GM12878 (cell line): ENCODE results near the gene AGTRAP. TPM values are rescaled to one million over a fixed set of nuclear protein-coding genes. Genes with fewer than 3 reads are reported as not detected.

Source experiments
- FOS ChIP-seq: IDR thresholded peaks from 3 replicates; pipeline ENCODE4 v1.6.1; 2011; ENCODE audit warnings: borderline replicate concordance; ENCODE audit not compliant: insufficient read length; ENCODE audit errors: extremely low read depth
- HDGF ChIP-seq: fragments of 450-650 bp; IDR thresholded peaks from 2 replicates; pipeline ENCODE4 v1.6.1; 2016; ENCODE audit warnings: antibody characterized with exemption
- MYC ChIP-seq: IDR thresholded peaks from 2 replicates; pipeline ENCODE4 v1.6.1; 2011; ENCODE audit warnings: mild to moderate bottlenecking, low read length, moderate library complexity, inconsistent platforms; ENCODE audit not compliant: insufficient read depth, insufficient replicate concordance, insufficient read length, severe bottlenecking
- SMARCA5 ChIP-seq: fragments of 450-650 bp; IDR thresholded peaks from 2 replicates; pipeline ENCODE4 v1.6.1; 2017; ENCODE audit warnings: mild to moderate bottlenecking
- TAF1 ChIP-seq: IDR thresholded peaks from 2 replicates; pipeline ENCODE4 v1.6.1; 2011; ENCODE audit warnings: mild to moderate bottlenecking, low read depth, low read length, borderline replicate concordance
- ZNF274 ChIP-seq: IDR thresholded peaks from one replicate; pipeline ENCODE4 v1.8.0; 2011; ENCODE audit not compliant: insufficient read length, insufficient read depth
- ZNF384 ChIP-seq: IDR thresholded peaks from 2 replicates; pipeline ENCODE4 v1.6.1; 2012; ENCODE audit warnings: low read depth, mild to moderate bottlenecking, low read length, improper control_type of control experiment, borderline replicate concordance
- polyA plus RNA-seq, 11 experiments: library from polyadenylated mRNA; depleted of rRNA in 4 of 11; unstranded in 6 of 11; stranded (reverse) in 5 of 11; fragments of >200 nt; fragmentation: Nextera tagmentation in 4 of 11; fragmentation: Illumina TruSeq in 1 of 11; extraction: Ambion mirVana in 4 of 11; extraction: Trizol in 1 of 11; gene quantifications; 1 replicate in 1 of 11; 2 replicates in 10 of 11; pipeline versions ENCODE4 v1.2.1 to v1.2.3, GENCODE V29; 2011 to 2016; ENCODE audit warnings: inconsistent platforms in 2 of 11, missing spikeins in 2 of 11, low read depth in 1 of 11
- total RNA-seq, 4 experiments: library from RNA; depleted of rRNA in 3 of 4; stranded (reverse); fragments of >200 nt in 3 of 4; fragmentation: Illumina TruSeq in 1 of 4; extraction: Trizol in 1 of 4; gene quantifications; 2 replicates each; pipeline versions ENCODE4 v1.2.1 to v1.2.3, GENCODE V29; 2013 to 2021
- TF ChIP-seq, protein P1 (sequence below): IDR thresholded peaks from 2 replicates; pipeline ENCODE4 v1.6.1; 2011; ENCODE audit warnings: low read depth, mild to moderate bottlenecking, low read length, moderate library complexity, borderline replicate concordance; ENCODE audit errors: extremely low read depth
- TF ChIP-seq, protein P2 (sequence below): IDR thresholded peaks from 2 replicates; pipeline ENCODE4 v1.6.1; 2012; ENCODE audit warnings: improper control_type of control experiment, low read depth, low read length; ENCODE audit not compliant: insufficient replicate concordance
- TF ChIP-seq, protein P3 (sequence below): fragments of 450-650 bp; IDR thresholded peaks from 2 replicates; pipeline ENCODE4 v1.6.1; 2017; ENCODE audit warnings: borderline replicate concordance

Gene AGTRAP
- total and polyA plus RNA-seq, 10 of the 15 experiments (the other 5 are each of a cell fraction or from before 2014, with no cell fraction given) = 3.0 to 17.4 (median 10.2) TPM

DNA sequence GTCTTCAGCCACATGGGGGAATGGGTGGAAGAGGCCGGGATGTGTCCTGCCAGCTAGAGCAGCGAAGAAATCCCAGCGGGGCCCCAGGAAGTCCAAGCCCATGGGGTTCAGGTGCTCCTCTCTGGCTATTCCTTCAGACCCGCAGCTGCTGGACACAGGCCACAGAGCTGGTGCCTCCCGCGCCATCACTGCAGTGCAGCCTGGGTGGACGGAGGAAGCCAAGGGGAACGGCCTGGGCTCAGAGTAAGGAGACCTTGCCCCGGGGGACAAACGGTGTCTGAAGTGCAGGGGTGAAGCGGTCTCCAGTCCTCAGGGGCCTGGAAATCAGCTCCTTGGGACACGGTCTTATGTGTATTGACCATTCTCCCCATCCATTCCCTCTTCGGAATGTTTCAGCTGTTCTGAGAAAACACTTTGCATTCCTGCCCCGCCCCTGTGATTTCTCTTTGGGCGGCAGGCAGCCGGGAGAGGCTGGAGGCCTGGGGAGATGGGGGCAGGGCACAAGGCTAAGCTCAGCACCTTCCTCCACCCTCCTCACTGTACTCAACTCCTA lies 51.4 kb downstream of the AGTRAP start (continued):
- TF ChIP-seq FOS = no peak
- TF ChIP-seq, protein P1, sequence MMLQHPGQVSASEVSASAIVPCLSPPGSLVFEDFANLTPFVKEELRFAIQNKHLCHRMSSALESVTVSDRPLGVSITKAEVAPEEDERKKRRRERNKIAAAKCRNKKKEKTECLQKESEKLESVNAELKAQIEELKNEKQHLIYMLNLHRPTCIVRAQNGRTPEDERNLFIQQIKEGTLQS = no peak
- TF ChIP-seq ZNF274 = no peak
- no peak for TF ChIP-seq SMARCA5
- no peak for TF ChIP-seq ZNF384
- TF ChIP-seq, protein P2, sequence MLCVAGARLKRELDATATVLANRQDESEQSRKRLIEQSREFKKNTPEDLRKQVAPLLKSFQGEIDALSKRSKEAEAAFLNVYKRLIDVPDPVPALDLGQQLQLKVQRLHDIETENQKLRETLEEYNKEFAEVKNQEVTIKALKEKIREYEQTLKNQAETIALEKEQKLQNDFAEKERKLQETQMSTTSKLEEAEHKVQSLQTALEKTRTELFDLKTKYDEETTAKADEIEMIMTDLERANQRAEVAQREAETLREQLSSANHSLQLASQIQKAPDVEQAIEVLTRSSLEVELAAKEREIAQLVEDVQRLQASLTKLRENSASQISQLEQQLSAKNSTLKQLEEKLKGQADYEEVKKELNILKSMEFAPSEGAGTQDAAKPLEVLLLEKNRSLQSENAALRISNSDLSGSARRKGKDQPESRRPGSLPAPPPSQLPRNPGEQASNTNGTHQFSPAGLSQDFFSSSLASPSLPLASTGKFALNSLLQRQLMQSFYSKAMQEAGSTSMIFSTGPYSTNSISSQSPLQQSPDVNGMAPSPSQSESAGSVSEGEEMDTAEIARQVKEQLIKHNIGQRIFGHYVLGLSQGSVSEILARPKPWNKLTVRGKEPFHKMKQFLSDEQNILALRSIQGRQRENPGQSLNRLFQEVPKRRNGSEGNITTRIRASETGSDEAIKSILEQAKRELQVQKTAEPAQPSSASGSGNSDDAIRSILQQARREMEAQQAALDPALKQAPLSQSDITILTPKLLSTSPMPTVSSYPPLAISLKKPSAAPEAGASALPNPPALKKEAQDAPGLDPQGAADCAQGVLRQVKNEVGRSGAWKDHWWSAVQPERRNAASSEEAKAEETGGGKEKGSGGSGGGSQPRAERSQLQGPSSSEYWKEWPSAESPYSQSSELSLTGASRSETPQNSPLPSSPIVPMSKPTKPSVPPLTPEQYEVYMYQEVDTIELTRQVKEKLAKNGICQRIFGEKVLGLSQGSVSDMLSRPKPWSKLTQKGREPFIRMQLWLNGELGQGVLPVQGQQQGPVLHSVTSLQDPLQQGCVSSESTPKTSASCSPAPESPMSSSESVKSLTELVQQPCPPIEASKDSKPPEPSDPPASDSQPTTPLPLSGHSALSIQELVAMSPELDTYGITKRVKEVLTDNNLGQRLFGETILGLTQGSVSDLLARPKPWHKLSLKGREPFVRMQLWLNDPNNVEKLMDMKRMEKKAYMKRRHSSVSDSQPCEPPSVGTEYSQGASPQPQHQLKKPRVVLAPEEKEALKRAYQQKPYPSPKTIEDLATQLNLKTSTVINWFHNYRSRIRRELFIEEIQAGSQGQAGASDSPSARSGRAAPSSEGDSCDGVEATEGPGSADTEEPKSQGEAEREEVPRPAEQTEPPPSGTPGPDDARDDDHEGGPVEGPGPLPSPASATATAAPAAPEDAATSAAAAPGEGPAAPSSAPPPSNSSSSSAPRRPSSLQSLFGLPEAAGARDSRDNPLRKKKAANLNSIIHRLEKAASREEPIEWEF = no peak
- no peak for TF ChIP-seq MYC
- TF ChIP-seq, protein P3, sequence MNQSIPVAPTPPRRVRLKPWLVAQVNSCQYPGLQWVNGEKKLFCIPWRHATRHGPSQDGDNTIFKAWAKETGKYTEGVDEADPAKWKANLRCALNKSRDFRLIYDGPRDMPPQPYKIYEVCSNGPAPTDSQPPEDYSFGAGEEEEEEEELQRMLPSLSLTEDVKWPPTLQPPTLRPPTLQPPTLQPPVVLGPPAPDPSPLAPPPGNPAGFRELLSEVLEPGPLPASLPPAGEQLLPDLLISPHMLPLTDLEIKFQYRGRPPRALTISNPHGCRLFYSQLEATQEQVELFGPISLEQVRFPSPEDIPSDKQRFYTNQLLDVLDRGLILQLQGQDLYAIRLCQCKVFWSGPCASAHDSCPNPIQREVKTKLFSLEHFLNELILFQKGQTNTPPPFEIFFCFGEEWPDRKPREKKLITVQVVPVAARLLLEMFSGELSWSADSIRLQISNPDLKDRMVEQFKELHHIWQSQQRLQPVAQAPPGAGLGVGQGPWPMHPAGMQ = no peak
- no peak for TF ChIP-seq HDGF
- no peak for TF ChIP-seq TAF1
- TF ChIP-seq, all 136 proteins: peak for 0
